HG02610 (cell line): ENCODE measurements around the gene SPTBN5.

ENCODE experiments used
- ATAC-seq: cut with Tn5 transposase; IDR thresholded peaks from one replicate; pipeline ENCODE4 v1.9.1; 2021; ENCODE audit warnings: mild to moderate bottlenecking, moderate library complexity; ENCODE audit not compliant: unreplicated experiment

The SPTBN5 gene

GRCh38 chr15:41809526-41810220 lies 84.2 kb downstream of the SPTBN5 start:
- ATAC-seq, result no peak

- ATAC-seq, result no peak
Measured at GRCh38 chr15:41809121-41809520, 84.7 kb downstream of the SPTBN5 start.

- ATAC-seq, result no peak
Measured at GRCh38 chr15:41806291-41807181, 87.3 kb downstream of the SPTBN5 start.

- no peak for ATAC-seq
Measured at GRCh38 chr15:41805711-41806110, 88.1 kb downstream of the SPTBN5 start.

- no peak for ATAC-seq
Measured at GRCh38 chr15:41804916-41805666, 88.8 kb downstream of the SPTBN5 start.

GRCh38 chr15:41804361-41804760 lies 89.5 kb downstream of the SPTBN5 start:
- no peak for ATAC-seq

GRCh38 chr15:41801850-41802455 lies 91.9 kb downstream of the SPTBN5 start:
- ATAC-seq, result no peak

GRCh38 chr15:41801185-41801584 lies 92.7 kb downstream of the SPTBN5 start:
- no peak for ATAC-seq

- ATAC-seq, result peak; percentile 56
Measured at GRCh38 chr15:41799488-41799805, 94.4 kb downstream of the SPTBN5 start.

- ATAC-seq, result peak; percentile 46
Measured at GRCh38 chr15:41798607-41799487, 95.0 kb downstream of the SPTBN5 start.
